GM19023 (cell line): ENCODE data around the gene SH3PXD2A.

Experiments used
- ATAC-seq: cut with Tn5 transposase; IDR thresholded peaks from one replicate; pipeline ENCODE4 v1.9.1; 2021; ENCODE audit warnings: mild to moderate bottlenecking, moderate library complexity; ENCODE audit not compliant: unreplicated experiment

Gene SH3PXD2A, protein sequence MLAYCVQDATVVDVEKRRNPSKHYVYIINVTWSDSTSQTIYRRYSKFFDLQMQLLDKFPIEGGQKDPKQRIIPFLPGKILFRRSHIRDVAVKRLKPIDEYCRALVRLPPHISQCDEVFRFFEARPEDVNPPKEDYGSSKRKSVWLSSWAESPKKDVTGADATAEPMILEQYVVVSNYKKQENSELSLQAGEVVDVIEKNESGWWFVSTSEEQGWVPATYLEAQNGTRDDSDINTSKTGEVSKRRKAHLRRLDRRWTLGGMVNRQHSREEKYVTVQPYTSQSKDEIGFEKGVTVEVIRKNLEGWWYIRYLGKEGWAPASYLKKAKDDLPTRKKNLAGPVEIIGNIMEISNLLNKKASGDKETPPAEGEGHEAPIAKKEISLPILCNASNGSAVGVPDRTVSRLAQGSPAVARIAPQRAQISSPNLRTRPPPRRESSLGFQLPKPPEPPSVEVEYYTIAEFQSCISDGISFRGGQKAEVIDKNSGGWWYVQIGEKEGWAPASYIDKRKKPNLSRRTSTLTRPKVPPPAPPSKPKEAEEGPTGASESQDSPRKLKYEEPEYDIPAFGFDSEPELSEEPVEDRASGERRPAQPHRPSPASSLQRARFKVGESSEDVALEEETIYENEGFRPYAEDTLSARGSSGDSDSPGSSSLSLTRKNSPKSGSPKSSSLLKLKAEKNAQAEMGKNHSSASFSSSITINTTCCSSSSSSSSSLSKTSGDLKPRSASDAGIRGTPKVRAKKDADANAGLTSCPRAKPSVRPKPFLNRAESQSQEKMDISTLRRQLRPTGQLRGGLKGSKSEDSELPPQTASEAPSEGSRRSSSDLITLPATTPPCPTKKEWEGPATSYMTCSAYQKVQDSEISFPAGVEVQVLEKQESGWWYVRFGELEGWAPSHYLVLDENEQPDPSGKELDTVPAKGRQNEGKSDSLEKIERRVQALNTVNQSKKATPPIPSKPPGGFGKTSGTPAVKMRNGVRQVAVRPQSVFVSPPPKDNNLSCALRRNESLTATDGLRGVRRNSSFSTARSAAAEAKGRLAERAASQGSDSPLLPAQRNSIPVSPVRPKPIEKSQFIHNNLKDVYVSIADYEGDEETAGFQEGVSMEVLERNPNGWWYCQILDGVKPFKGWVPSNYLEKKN

DNA sequence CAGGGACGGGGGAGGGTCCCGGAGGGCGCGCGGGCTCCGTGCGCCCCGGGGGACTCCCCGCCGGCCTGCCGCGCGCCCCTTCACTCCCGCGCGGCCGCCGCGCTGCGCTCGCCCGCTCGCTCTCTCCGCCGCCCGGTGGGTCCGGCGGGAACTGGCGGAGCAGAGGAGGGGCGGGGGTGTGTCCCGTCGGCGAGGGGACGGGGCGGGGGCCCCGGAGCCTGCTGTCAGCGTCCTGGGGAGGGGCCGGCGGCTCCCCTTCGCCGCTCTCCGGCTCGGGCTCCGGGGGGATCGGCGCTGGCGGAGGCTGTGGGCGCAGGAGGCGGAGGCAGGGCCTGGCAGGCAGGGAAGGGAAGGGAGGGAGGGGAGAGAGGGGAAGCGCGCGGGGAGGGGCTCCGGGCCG, at the start of gene SH3PXD2A:
Gene SH3PXD2A (minus strand): TSS at position 153 of the 400 bp plus-strand sequence. CDS start 310 bp downstream, outside the sequence.
- ATAC-seq: no peak

DNA sequence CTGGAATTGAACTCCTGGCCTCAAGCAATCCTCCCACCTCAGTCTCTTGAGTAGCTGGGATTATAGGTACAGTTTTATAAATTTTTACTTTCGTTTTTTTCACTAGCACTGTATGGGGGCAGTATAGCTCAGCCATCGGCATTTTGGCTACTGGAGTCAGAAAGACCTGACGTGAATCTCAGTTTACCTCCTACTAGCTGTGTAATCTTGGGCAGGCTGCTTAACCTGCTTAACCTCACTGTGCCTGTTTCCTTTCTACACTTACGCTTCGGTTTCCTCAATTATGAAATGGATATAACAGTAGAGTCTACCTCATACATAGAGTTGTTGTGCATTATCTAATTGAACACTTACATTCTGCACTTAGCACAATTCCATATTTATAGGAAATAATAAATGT, 45.9 kb upstream of the SH3PXD2A start:
- ATAC-seq: no peak

GRCh38 chr10:103899312-103899711, 43.9 kb upstream of the SH3PXD2A start:
- ATAC-seq: no peak

DNA sequence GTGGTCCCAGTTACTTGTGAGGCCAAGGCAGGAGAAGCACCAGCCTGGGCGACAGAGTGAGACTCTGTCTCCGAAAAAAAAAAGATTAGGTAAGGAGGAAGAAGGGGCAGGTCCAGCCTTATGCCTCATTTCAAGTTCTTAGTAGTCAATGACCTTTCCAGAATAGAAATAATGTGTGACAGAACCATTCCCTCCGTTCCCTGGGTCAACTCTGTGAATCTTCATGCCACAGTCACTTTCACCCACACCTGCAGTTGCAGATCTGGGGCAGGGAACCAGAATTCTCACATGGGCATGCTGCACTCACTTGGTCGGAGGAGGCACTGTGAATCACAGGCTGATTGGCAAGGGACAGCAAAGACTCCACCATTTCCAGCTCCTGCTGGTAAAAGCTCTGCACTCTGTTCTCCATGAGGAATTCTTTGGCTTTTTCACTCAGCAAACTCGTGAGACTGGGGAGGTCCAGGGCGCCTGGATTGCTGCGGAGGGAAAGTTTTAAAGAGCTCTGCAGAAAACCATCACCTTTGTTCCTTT, 41.9 kb upstream of the SH3PXD2A start:
- ATAC-seq: no peak

- ATAC-seq: no peak
Measured at GRCh38 chr10:103896225-103896624, 40.8 kb upstream of the SH3PXD2A start.

DNA sequence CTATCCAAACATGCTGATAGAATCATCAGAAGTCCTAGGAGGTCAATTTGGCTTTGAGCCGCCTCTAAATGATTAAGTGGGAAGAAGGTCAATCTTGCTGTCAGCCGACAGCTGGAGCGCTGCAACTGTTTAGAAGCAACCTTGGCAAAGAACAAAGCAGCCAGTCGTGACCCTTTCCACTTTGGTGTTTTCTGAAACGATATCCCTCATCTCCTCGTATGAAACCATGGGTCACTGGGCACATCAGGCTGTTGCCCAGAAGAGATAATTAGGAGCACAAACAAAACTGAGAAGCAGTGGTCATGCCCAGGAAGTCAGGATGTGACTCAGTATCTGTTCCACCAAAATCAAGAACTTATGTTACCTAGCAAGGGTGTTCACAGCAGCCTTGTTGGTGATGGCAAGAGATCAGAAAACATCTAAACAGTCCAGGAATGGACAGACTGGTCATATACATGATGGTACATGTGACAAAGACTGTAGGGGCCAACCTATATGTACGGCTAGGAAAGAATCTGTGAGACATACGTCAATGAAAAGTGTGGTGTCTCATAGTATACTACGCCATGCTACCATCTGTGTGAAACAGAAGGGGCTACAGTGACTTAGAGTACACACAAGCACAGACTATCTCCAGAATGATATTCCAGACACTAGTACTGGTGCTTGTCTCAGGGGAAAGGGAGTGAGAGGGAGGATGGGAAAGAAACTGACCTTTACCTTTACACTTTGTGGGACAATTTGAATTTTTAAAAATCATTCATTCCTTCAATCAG, 40.2 kb upstream of the SH3PXD2A start:
- no peak for ATAC-seq

DNA sequence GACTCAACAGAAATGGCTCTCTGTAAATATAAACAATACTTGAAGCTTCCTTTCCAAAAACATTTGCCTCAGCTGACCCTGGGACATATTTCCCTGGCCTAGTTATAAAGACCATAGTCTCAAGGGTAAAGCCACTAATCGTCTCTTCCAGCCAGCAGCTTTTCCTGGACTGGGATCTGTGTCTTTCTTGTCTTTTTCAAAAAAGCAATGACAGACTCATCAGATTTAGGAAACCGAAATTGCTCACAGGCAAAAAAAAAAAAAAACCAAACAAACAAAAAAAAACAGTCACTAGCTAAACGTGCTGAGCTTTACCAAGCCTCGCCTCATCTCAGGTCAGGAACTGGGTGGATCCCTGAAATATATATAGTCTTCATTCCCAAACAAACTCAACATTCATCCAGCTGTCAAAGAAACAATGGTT, 39.1 kb upstream of the SH3PXD2A start:
- ATAC-seq: no peak

DNA sequence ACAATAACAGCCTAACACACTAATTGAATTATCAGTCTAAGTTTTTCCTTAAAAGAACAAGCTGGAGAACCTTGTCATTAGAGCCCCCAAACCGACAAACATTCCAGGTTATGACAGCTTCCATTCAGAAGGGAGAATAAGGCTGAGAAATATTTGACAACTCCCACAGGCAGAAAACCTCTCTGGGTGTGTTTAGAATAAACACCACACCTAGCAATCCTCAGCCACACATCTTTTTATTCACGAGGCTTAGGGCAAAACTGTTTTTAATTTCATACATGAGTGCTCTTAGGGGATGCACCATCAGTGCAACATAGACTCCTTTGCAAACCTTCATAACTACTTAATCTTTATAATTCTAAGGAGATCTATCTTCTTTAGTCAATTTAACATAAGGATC, 38.4 kb upstream of the SH3PXD2A start:
- no peak for ATAC-seq

- ATAC-seq: no peak
Measured at GRCh38 chr10:103892181-103892580, 36.8 kb upstream of the SH3PXD2A start.

DNA sequence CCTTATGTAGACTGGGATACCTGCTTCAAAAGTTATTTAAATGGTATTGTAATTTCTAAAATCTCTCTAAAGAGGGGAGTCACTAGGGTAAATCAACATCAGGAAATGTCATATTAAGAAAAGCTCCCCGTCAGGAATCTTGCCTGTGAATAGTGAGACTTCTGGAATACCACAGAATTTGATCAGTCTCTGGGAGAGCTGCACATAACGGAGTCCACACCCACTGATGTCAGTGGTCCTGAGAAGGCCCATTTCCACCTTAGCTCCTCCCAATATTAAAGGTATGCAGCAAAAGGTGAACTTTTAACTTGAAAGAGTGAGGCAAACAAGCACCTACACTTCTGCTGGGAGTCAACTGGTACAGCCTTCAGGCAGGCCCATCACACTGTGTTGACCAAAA, 35.3 kb upstream of the SH3PXD2A start:
- no peak for ATAC-seq

DNA sequence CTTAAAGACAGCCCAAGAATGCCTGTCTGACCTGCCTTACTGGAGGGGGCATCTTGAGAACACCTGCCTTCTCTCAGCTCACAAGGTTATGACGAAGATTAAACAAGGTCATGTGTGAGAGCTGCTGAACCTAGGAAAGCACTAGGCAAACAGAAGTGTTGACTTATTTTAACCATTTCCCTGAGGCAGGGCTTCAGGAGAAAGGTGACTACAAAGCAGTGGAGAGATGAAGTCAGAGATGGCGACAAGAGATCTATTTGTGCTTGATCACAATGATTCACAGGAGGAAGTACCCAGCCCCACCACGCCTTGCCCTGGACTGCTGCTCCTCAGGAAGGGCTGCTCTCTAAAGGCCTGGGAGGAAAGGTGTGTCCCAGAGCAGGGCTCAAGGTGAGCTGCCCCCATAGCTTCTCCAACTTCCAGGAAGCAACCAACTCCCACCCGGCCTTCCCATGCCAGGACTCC, 34.9 kb upstream of the SH3PXD2A start:
- ATAC-seq: no peak

DNA sequence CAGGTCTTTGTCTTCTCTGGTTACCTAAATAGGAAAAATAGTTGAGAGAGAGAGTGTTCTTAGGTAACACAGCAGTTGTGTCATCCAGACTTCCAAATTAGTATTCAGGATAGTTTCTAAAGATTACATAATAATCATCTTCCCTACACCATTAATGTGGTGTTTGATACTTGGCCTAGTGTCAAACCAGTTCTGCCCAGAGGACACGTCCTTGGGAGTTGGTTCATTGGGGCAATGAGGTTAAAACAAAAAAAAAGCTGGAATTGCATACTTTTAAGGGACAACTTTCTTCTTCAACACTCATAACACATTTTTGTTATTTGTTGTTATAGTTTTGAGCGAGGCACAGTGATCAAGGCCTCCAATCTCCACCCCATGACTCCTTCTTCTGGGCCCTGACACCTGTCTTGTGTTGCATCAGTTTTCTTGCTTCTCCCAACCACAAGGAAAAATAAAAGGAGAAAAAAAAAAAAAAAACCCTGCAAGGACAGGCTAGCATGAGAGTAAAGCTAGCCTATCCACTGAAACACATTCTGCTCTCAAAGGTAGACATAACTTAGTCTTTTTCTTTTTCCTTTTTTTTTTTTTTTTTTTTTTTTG, 33.8 kb upstream of the SH3PXD2A start:
- no peak for ATAC-seq

GRCh38 chr10:103888113-103888841, 32.9 kb upstream of the SH3PXD2A start:
- no peak for ATAC-seq

DNA sequence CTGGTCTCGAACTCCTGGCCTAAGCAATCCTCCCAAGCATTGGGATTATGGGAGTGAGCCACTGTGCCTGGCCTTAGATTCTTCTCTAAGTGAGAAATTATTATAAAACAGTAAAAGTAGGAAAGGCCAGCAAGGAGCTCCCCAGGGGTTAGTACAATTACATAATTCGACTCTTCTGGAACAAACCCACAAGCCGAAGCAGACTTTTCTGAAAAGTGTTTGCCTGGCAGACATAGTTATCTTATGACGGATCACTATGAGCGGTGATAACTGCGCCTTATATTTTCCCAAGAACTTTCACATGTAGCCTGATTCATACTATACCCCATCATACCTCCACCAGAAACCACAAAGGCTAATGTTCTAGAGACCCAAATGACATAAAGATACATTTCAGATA, 30.2 kb upstream of the SH3PXD2A start:
- no peak for ATAC-seq

- ATAC-seq: no peak
Measured at GRCh38 chr10:103884681-103885139, 29.3 kb upstream of the SH3PXD2A start.

DNA sequence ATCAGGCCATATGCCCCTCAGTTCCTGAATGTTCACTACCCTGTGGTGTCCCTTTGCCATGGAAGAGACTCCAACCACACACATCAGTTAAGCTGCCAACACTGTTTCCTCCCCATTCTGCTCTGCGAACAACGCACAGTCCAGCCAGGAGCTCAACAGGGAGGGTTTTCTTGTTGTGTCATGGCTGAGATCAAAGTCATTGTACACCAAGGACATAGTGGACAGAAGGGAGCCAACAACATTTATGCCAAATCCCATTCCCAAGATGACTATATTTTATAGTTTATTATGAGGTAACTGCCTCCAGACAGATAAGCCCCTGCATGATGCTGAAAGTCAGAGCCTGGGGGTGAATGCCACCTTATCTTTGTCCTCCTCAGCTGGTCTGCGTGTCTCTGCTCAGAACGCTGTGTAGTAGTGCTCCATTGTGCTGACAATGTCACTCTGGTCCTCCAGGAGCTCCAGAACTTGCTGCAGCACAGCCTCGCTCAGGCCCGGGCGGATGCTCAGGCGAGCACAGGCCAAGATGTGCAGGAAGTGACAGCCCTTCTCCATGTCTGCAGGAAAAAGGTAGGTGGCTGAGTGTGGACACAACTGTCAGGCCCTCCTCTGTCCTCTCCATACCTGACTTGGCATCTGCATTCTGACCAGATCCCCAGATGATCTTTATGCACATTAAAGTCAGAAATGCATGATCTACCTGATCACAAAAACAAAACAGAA, 27.1 kb upstream of the SH3PXD2A start:
- ATAC-seq: no peak

- ATAC-seq: no peak
Measured at GRCh38 chr10:103881416-103882284, 26.3 kb upstream of the SH3PXD2A start.
